ENCODE results near the gene MYL3. TPM values are rescaled to one million over a fixed set of nuclear protein-coding genes. Genes with fewer than 3 reads are reported as not detected.

The MYL3 gene
- total and polyA plus RNA-seq, 2 experiments from 2014 or later, result not detected

GRCh38 chr3:46898321-46899150 lies 35.3 kb upstream of the MYL3 start:
- Histone ChIP-seq H3K79me2 (ENCODE audit: insufficient read depth) (no peaks in the 10 kb centered on the region), H3K4me3 (no peak overlapping the region), H3F3A (ENCODE audit: insufficient read depth) (no peaks in the 10 kb centered on the region), H3K4me2 (ENCODE audit: unreplicated experiment) (no peak overlapping the region), H2AFZ (no peak overlapping the region), H3K27ac (no peak overlapping the region), H3K4me1 (ENCODE audit: insufficient read depth) (peaks cover 2% of the 10 kb centered on the region; the same call in 1 of the 2 replicates), H3K36me3 (ENCODE audit: low read depth) (no peaks in the 10 kb centered on the region), H3K9ac (no peak overlapping the region), H3K27me3 (replicated peaks; ENCODE audit: insufficient read depth) (no peaks in the 10 kb centered on the region), H3K9me2 (ENCODE audit: insufficient read depth) (no peaks in the 10 kb centered on the region), H4K20me1 (ENCODE audit: insufficient read depth) (no peaks in the 10 kb centered on the region), H3K9me3 (ENCODE audit: low read depth) (no peaks in the 10 kb centered on the region)
- TF ChIP-seq EZH2phosphoT487 (IDR thresholded peaks at IDR 0.05; ENCODE audit: insufficient read depth, low read depth), result no peak
- no peak for TF ChIP-seq EZH2 (IDR thresholded peaks at IDR 0.05; ENCODE audit: insufficient read depth, poor library complexity, severe bottlenecking)
- in situ Hi-C loops (cut with MboI), result loop anchor here (10.0 kb wide), 1 partner anchor 184 kb away; the partner anchor contains the start of gene PRSS50
- 78 to 89% methylated on average over 38 to 71 of the region's 71 CpGs for WGBS, 2 experiments (ENCODE audit: low coverage in 1 of 2, low lambda C conversion rate in 2 of 2, missing lambda C conversion rate in 2 of 2)
- no peak for DNase-seq

- no peaks in the 10 kb centered on the region for H3K79me2 ChIP-seq (ENCODE audit: insufficient read depth)
- in situ Hi-C loops (cut with MboI), result loop anchor here (10.0 kb wide), 1 partner anchor 183 kb away; the partner anchor contains the start of gene PRSS50
- no peaks in the 10 kb centered on the region for H3K27me3 ChIP-seq (replicated peaks; ENCODE audit: insufficient read depth)
- H4K20me1 ChIP-seq (ENCODE audit: insufficient read depth), result no peaks in the 10 kb centered on the region
- WGBS, 2 experiments (ENCODE audit: low coverage in 1 of 2, low lambda C conversion rate in 2 of 2, missing lambda C conversion rate in 2 of 2), result 72 to 78% methylated on average over 15 of the region's 15 CpGs
- H3K27ac ChIP-seq, result no peak overlapping the region
- H3K4me1 ChIP-seq (ENCODE audit: insufficient read depth), result no peaks in the 10 kb centered on the region
- TF ChIP-seq EZH2phosphoT487 (IDR thresholded peaks at IDR 0.05; ENCODE audit: insufficient read depth, low read depth) (no peak), EZH2 (IDR thresholded peaks at IDR 0.05; ENCODE audit: insufficient read depth, poor library complexity, severe bottlenecking) (no peak)
- no peak overlapping the region for H2AFZ ChIP-seq
- no peaks in the 10 kb centered on the region for H3K9me2 ChIP-seq (ENCODE audit: insufficient read depth)
- no peaks in the 10 kb centered on the region for H3F3A ChIP-seq (ENCODE audit: insufficient read depth)
- H3K4me3 ChIP-seq, result no peak overlapping the region
- DNase-seq, result no peak
- H3K9ac ChIP-seq, result no peak overlapping the region
- H3K36me3 ChIP-seq (ENCODE audit: low read depth), result no peaks in the 10 kb centered on the region
- no peaks in the 10 kb centered on the region for H3K9me3 ChIP-seq (ENCODE audit: low read depth)
- no peak overlapping the region for H3K4me2 ChIP-seq (ENCODE audit: unreplicated experiment)
These were observed 34.6 kb upstream of the MYL3 start for GRCh38 chr3:46897829-46898320.

- Histone ChIP-seq H3K27ac (no peak overlapping the region), H3K79me2 (ENCODE audit: insufficient read depth) (no peaks in the 10 kb centered on the region), H3K9me2 (ENCODE audit: insufficient read depth) (no peaks in the 10 kb centered on the region), H3K9me3 (ENCODE audit: low read depth) (no peaks in the 10 kb centered on the region), H3K27me3 (replicated peaks; ENCODE audit: insufficient read depth) (no peaks in the 10 kb centered on the region), H2AFZ (no peak overlapping the region), H3K9ac (no peak overlapping the region), H3K4me2 (ENCODE audit: unreplicated experiment) (no peak overlapping the region), H3K4me3 (no peak overlapping the region), H3F3A (ENCODE audit: insufficient read depth) (no peaks in the 10 kb centered on the region), H4K20me1 (ENCODE audit: insufficient read depth) (no peaks in the 10 kb centered on the region), H3K36me3 (ENCODE audit: low read depth) (no peaks in the 10 kb centered on the region), H3K4me1 (ENCODE audit: insufficient read depth) (no peaks in the 10 kb centered on the region)
- TF ChIP-seq EZH2phosphoT487 (IDR thresholded peaks at IDR 0.05; ENCODE audit: insufficient read depth, low read depth) (no peak), EZH2 (IDR thresholded peaks at IDR 0.05; ENCODE audit: insufficient read depth, poor library complexity, severe bottlenecking) (no peak)
- in situ Hi-C loops (cut with MboI), result loop anchor here (10.0 kb wide), 1 partner anchor 182 kb away; the partner anchor contains the start of gene PRSS50
- WGBS, 2 experiments (ENCODE audit: low coverage in 1 of 2, low lambda C conversion rate in 2 of 2, missing lambda C conversion rate in 2 of 2), result 72 to 76% methylated on average over 2 of the region's 2 CpGs
- DNase-seq, result no peak
These were observed 33.8 kb upstream of the MYL3 start for GRCh38 chr3:46897031-46897430.

- H3K9ac ChIP-seq, result no peak overlapping the region
- no peak for TF ChIP-seq EZH2 (IDR thresholded peaks at IDR 0.05; ENCODE audit: insufficient read depth, poor library complexity, severe bottlenecking)
- no peak for TF ChIP-seq EZH2phosphoT487 (IDR thresholded peaks at IDR 0.05; ENCODE audit: insufficient read depth, low read depth)
- H3K4me1 ChIP-seq (ENCODE audit: insufficient read depth), result no peaks in the 10 kb centered on the region
- no peak overlapping the region for H3K27ac ChIP-seq
- no peaks in the 10 kb centered on the region for H3F3A ChIP-seq (ENCODE audit: insufficient read depth)
- H3K4me2 ChIP-seq (ENCODE audit: unreplicated experiment), result no peak overlapping the region
- no peak for DNase-seq
- in situ Hi-C loops (cut with MboI), result loop anchor here (10.0 kb wide), 1 partner anchor 182 kb away; the partner anchor contains the start of gene PRSS50
- no peaks in the 10 kb centered on the region for H4K20me1 ChIP-seq (ENCODE audit: insufficient read depth)
- no peak overlapping the region for H2AFZ ChIP-seq
- no peak overlapping the region for H3K4me3 ChIP-seq
- no peaks in the 10 kb centered on the region for H3K79me2 ChIP-seq (ENCODE audit: insufficient read depth)
- H3K9me3 ChIP-seq (ENCODE audit: low read depth), result no peaks in the 10 kb centered on the region
- H3K36me3 ChIP-seq (ENCODE audit: low read depth), result no peaks in the 10 kb centered on the region
- WGBS, 2 experiments (ENCODE audit: low coverage in 1 of 2, low lambda C conversion rate in 2 of 2, missing lambda C conversion rate in 2 of 2), result 42 to 50% methylated on average over 5 of the region's 5 CpGs
- H3K9me2 ChIP-seq (ENCODE audit: insufficient read depth), result no peaks in the 10 kb centered on the region
- no peaks in the 10 kb centered on the region for H3K27me3 ChIP-seq (replicated peaks; ENCODE audit: insufficient read depth)
These were observed 33.1 kb upstream of the MYL3 start for GRCh38 chr3:46896386-46896785.

All from GM23248 (cell line).